H1 (cell line): ENCODE measurements around the gene CLEC2D. TPM values are rescaled to one million over a fixed set of nuclear protein-coding genes. Genes with fewer than 3 reads are reported as not detected.
A peak's percentile ranks its signal among the peaks of the same experiment; 100 is the strongest.

Experiments used
- CTCF ChIA-PET: fragments of 300-600 bp; sonication (Branson Sonifier 250); formaldehyde crosslinking; loops from one replicate; lab custom pipeline; 2021; ENCODE audit not compliant: partially characterized antibody; lab: Charles Lee
- POLR2A ChIA-PET: fragments of 300-600 bp; sonication (Branson Sonifier 250); formaldehyde crosslinking; loops from one replicate; lab custom pipeline; 2021; ENCODE audit warnings: inconsistent platforms; ENCODE audit not compliant: partially characterized antibody; lab: Charles Lee
- DNase-seq, 2 experiments: peaks; one replicate each; pipeline versions ENCODE4 v3.0.0 to v3.0.0-alpha.2; 2010 to 2022; ENCODE audit warnings: low spot score in 2 of 2, low read depth in 1 of 2, mixed read lengths in 1 of 2
- FAIRE-seq: peaks from 2 replicates; lab custom pipeline; 2011; peaks lifted over from hg19 to GRCh38; lab: Jason Lieb, UNC
- H2AFZ ChIP-seq: 2 replicates; pipeline ENCODE4 v1.8.1; 2012; ENCODE audit warnings: low read length, inconsistent platforms
- H2AK5ac ChIP-seq: 2 replicates; pipeline ENCODE4 v1.6.1; 2013; ENCODE audit warnings: low read depth, low read length
- H2BK120ac ChIP-seq: replicated peaks from 2 replicates; pipeline ENCODE3; 2013; ENCODE audit warnings: low read depth, low read length, inconsistent platforms
- H2BK12ac ChIP-seq: 2 replicates; pipeline ENCODE4 v1.6.1; 2013; ENCODE audit warnings: low read depth, low read length
- H2BK15ac ChIP-seq: 2 replicates; pipeline ENCODE4 v1.6.1; 2013; ENCODE audit warnings: low read length
- H2BK20ac ChIP-seq: 2 replicates; pipeline ENCODE4 v1.6.1; 2013; ENCODE audit warnings: low read length
- H2BK5ac ChIP-seq: 2 replicates; pipeline ENCODE4 v1.6.1; 2013; ENCODE audit warnings: low read depth, low read length
- H3K14ac ChIP-seq: 2 replicates; pipeline ENCODE4 v1.6.1; 2013; ENCODE audit warnings: inconsistent platforms; ENCODE audit not compliant: insufficient read length
- H3K18ac ChIP-seq: 2 replicates; pipeline ENCODE4 v1.6.1; 2013; ENCODE audit warnings: low read length; ENCODE audit errors: extremely low read depth
- H3K23ac ChIP-seq: 2 replicates; pipeline ENCODE4 v1.6.1; 2013; ENCODE audit warnings: inconsistent platforms; ENCODE audit not compliant: insufficient read length
- H3K23me2 ChIP-seq: 2 replicates; pipeline ENCODE4 v1.6.1; 2013; ENCODE audit warnings: low read depth, low read length
- H3K27ac ChIP-seq: 2 replicates; pipeline ENCODE4 v1.6.1; 2011; ENCODE audit warnings: low read depth, low read length, inconsistent platforms
- H3K27me3 ChIP-seq, 4 experiments: replicated peaks in 1 of 4; 1 replicate in 1 of 4; 2 replicates in 3 of 4; pipeline versions ENCODE4 v1.6.1 to v1.8.1; 2011 to 2013; ENCODE audit warnings: low read length in 3 of 4, mild to moderate bottlenecking in 3 of 4, inconsistent platforms in 2 of 4, mixed read lengths in 2 of 4, moderate library complexity in 1 of 4; ENCODE audit not compliant: control insufficient read depth in 3 of 4, insufficient read depth in 3 of 4; ENCODE audit errors: extremely low read depth in 1 of 4
- H3K36me3 ChIP-seq, 4 experiments: 2 replicates each; pipeline versions ENCODE4 v1.6.1 to v1.8.1; 2011 to 2013; ENCODE audit warnings: mild to moderate bottlenecking in 4 of 4, low read length in 3 of 4, moderate library complexity in 2 of 4, control low read depth in 1 of 4, inconsistent platforms in 1 of 4; ENCODE audit not compliant: insufficient read depth in 4 of 4, control insufficient read depth in 2 of 4
- H3K4ac ChIP-seq: replicated peaks from 2 replicates; pipeline ENCODE3; 2013; ENCODE audit warnings: low read length, low read depth, mixed read lengths, inconsistent platforms; ENCODE audit not compliant: insufficient read length
- H3K4me1 ChIP-seq, 4 experiments: replicated peaks in 1 of 4; 1 replicate in 1 of 4; 2 replicates in 3 of 4; pipeline versions ENCODE4 v1.6.1 to v1.8.1; 2011 to 2013; ENCODE audit warnings: low read length in 3 of 4, inconsistent platforms in 2 of 4, mixed read lengths in 1 of 4; ENCODE audit not compliant: insufficient read depth in 4 of 4, control insufficient read depth in 3 of 4
- H3K4me2 ChIP-seq, 2 experiments: 2 replicates each; pipeline versions ENCODE4 v1.6.1 to v1.8.1; 2011 to 2013; ENCODE audit warnings: low read depth in 2 of 2, low read length in 2 of 2, control low read depth in 1 of 2, inconsistent platforms in 1 of 2, mild to moderate bottlenecking in 1 of 2; ENCODE audit not compliant: insufficient read depth in 1 of 2
- H3K4me3 ChIP-seq, 4 experiments: fragments of 200-600, 300-600 bp in 1 of 4; sonication (generic), shearing (Covaris generic), sonication (Bioruptor Twin) in 1 of 4; 2 replicates each; pipeline versions ENCODE4 v1.5.1 to v1.8.1; 2011 to 2016; ENCODE audit warnings: low read length in 4 of 4, low read depth in 3 of 4, control low read depth in 2 of 4, inconsistent platforms in 2 of 4, mild to moderate bottlenecking in 2 of 4, mixed read lengths in 1 of 4, moderate library complexity in 1 of 4; ENCODE audit not compliant: insufficient read depth in 2 of 4; ENCODE audit errors: extremely low read depth in 1 of 4
- H3K56ac ChIP-seq: replicated peaks from 2 replicates; pipeline ENCODE3; 2013; ENCODE audit warnings: low read depth, mild to moderate bottlenecking, mixed read lengths, low read length, inconsistent platforms; ENCODE audit not compliant: insufficient read length
- H3K79me1 ChIP-seq: 2 replicates; pipeline ENCODE4 v1.6.1; 2013; ENCODE audit warnings: low read depth, low read length, control low read depth
- H3K79me2 ChIP-seq, 2 experiments: 2 replicates each; pipeline versions ENCODE4 v1.6.1 to v1.8.1; 2012 to 2013; ENCODE audit warnings: low read length in 2 of 2, mild to moderate bottlenecking in 2 of 2, inconsistent platforms in 1 of 2; ENCODE audit not compliant: insufficient read depth in 2 of 2, control insufficient read depth in 1 of 2
- H3K9ac ChIP-seq, 4 experiments: replicated peaks in 1 of 4; 1 replicate in 1 of 4; 2 replicates in 3 of 4; pipeline versions ENCODE4 v1.6.1 to v1.8.1; 2011 to 2013; ENCODE audit warnings: low read depth in 3 of 4, low read length in 3 of 4, control low read depth in 2 of 4, mild to moderate bottlenecking in 2 of 4, moderate library complexity in 2 of 4, inconsistent platforms in 1 of 4; ENCODE audit errors: extremely low read depth in 1 of 4
- H3K9me3 ChIP-seq, 2 experiments: 2 replicates each; pipeline versions ENCODE4 v1.6.1 to v1.8.1; 2012 to 2013; ENCODE audit warnings: mild to moderate bottlenecking in 2 of 2, moderate library complexity in 2 of 2, control low read depth in 1 of 2, inconsistent platforms in 1 of 2, low read depth in 1 of 2, low read length in 1 of 2, mixed read lengths in 1 of 2; ENCODE audit not compliant: insufficient read depth in 2 of 2
- H4K20me1 ChIP-seq, 2 experiments: replicated peaks in 1 of 2; 2 replicates each; pipeline versions ENCODE3 to v1.8.1; 2011 to 2013; ENCODE audit warnings: inconsistent platforms in 2 of 2, low read length in 2 of 2, mild to moderate bottlenecking in 1 of 2; ENCODE audit not compliant: insufficient read depth in 2 of 2, control insufficient read depth in 1 of 2
- H4K5ac ChIP-seq: 2 replicates; pipeline ENCODE4 v1.6.1; 2013; ENCODE audit warnings: low read length, low read depth, mixed read lengths, inconsistent platforms; ENCODE audit not compliant: insufficient read length
- H4K8ac ChIP-seq: 2 replicates; pipeline ENCODE4 v1.8.0; 2013; ENCODE audit warnings: mild to moderate bottlenecking, moderate library complexity, low read length, inconsistent platforms; ENCODE audit not compliant: insufficient read depth; ENCODE audit errors: extremely low read depth
- H4K91ac ChIP-seq: replicated peaks from 2 replicates; pipeline ENCODE3; 2013; ENCODE audit warnings: low read length, mixed read lengths, inconsistent platforms; ENCODE audit not compliant: insufficient read length
- ATF2 ChIP-seq: IDR thresholded peaks from 2 replicates; pipeline ENCODE4 v1.6.1; 2012; ENCODE audit warnings: low read length, inconsistent platforms
- BCL11A ChIP-seq, 2 experiments: IDR thresholded peaks; one replicate each; pipeline ENCODE4 v1.6.1; 2011; ENCODE audit warnings: low read depth in 2 of 2, low read length in 2 of 2, mild to moderate bottlenecking in 2 of 2
- CEBPB ChIP-seq: IDR thresholded peaks from 2 replicates; pipeline ENCODE4 v1.6.1; 2012; ENCODE audit warnings: low read depth, low read length
- EZH2 ChIP-seq: fragments of 200-600 bp; sonication (generic); IDR thresholded peaks from 2 replicates; pipeline ENCODE4 v1.7.1; 2012; ENCODE audit warnings: low read depth, mild to moderate bottlenecking, moderate library complexity, low read length, inconsistent platforms; ENCODE audit not compliant: severe bottlenecking
- MAFK ChIP-seq: IDR thresholded peaks from 2 replicates; pipeline ENCODE4 v1.6.1; 2012; ENCODE audit warnings: low read depth, mild to moderate bottlenecking, improper control_type of control experiment, low read length
- PHF8 ChIP-seq: fragments of 200-600 bp; sonication (generic); conservative IDR thresholded peaks from 2 replicates; pipeline ENCODE4 v1.7.1; 2012; ENCODE audit warnings: low read depth, mild to moderate bottlenecking, inconsistent platforms, low read length, moderate library complexity
- RFX5 ChIP-seq: IDR thresholded peaks from 2 replicates; pipeline ENCODE4 v1.6.1; 2011; ENCODE audit warnings: low read depth, low read length, improper control_type of control experiment, borderline replicate concordance
- SP1 ChIP-seq: IDR thresholded peaks from 2 replicates; pipeline ENCODE4 v1.6.1; 2011; ENCODE audit warnings: low read depth, low read length
- TBP ChIP-seq: IDR thresholded peaks from 2 replicates; pipeline ENCODE4 v1.6.1; 2011; ENCODE audit warnings: low read depth, low read length, improper control_type of control experiment
- WGBS, 2 experiments: shearing (Covaris generic) in 1 of 2; methylation state at CpG; one replicate each; pipeline versions ENCODE4 v1.1.6 to v1.1.7; 2013 to 2015; ENCODE audit warnings: low lambda C conversion rate in 2 of 2, mixed read lengths in 2 of 2, inconsistent platforms in 1 of 2, low coverage in 1 of 2, missing lambda C conversion rate in 1 of 2; ENCODE audit not compliant: insufficient replicate concordance in 2 of 2, insufficient coverage in 1 of 2, insufficient read length in 1 of 2; ENCODE audit errors: extremely low coverage in 1 of 2, missing lambda C conversion rate in 1 of 2; 5-methylcytosine and 5-hydroxymethylcytosine counted together
- long read RNA-seq, 2 experiments: library from RNA in 1 of 2; library from capped mRNA in 1 of 2; stranded (forward); transcript quantifications; one replicate each; pipeline ENCODE4 v2.0.0, GENCODE V29; 2021; ENCODE audit warnings: inconsistent platforms in 1 of 2
- polyA minus RNA-seq, 3 experiments: library from RNA; depleted of rRNA, polyadenylated mRNA; stranded (reverse); fragments of >200 nt; gene quantifications; 1 replicate in 2 of 3; 2 replicates in 1 of 3; pipeline ENCODE4 v1.2.3, GENCODE V29; 2011
- polyA plus RNA-seq, 7 experiments: library from polyadenylated mRNA; depleted of rRNA in 3 of 7; stranded (reverse) in 5 of 7; unstranded in 2 of 7; fragments of >200 nt in 5 of 7; fragments of 200-250 nt in 2 of 7; gene quantifications; 1 replicate in 5 of 7; 2 replicates in 1 of 7; 4 replicates in 1 of 7; pipeline versions ENCODE4 v1.2.1 to v1.2.3, GENCODE V29; 2011 to 2013; ENCODE audit warnings: missing spikeins in 2 of 7, mixed read lengths in 2 of 7
- total RNA-seq: library from RNA; stranded (reverse); fragmentation: NEBNext Ultra II Directional; extraction: Animal tissue kit (Norgen Biotek cat#: 25700); gene quantifications from 2 replicates; pipeline ENCODE4 v1.2.1, GENCODE V29; 2021

CLEC2D gene
- total RNA-seq (5.2 and 6.2 TPM in 2 replicates), polyA plus RNA-seq (2011; rRNA removed) (2.7 and 4.2 TPM in 2 replicates), polyA minus RNA-seq (2011; rRNA and poly(A)+ RNA removed) (4.7 and 6.4 TPM in 2 replicates)
- polyA plus RNA-seq (2011; cell fraction: cytosol; rRNA removed): 4.7 TPM
- polyA plus RNA-seq (2011; cell fraction: nucleus; rRNA removed): 8.9 TPM
- polyA plus RNA-seq (2012, experiment 1 of 2): 3.7 to 9.5 TPM (median 5.5 TPM) in 4 replicates
- polyA plus RNA-seq (2012, experiment 2 of 2): 0.52 TPM
- 4.1 TPM for polyA plus RNA-seq (2013, experiment 1 of 2)
- 3.0 TPM for polyA plus RNA-seq (2013, experiment 2 of 2)
- 3.2 TPM for polyA minus RNA-seq (2011; cell fraction: cytosol; rRNA and poly(A)+ RNA removed)
- polyA minus RNA-seq (2011; cell fraction: nucleus; rRNA and poly(A)+ RNA removed): 11.2 TPM
- long read RNA-seq, experiment 1, partial matches to known transcripts: 0 of 1 reads
- long read RNA-seq, experiment 1, other reads (novel, unspliced or antisense): 1 of 1 reads
- long read RNA-seq, experiment 2, partial matches to known transcripts: 0 of 1 reads
- long read RNA-seq, experiment 2, other reads (novel, unspliced or antisense): 1 of 1 reads

GRCh38 chr12:9669534-9669933 lies at the start of gene CLEC2D:
Gene CLEC2D, plus strand, starts transcription at chr12:9669713. Its CDS starts 22 bp downstream, at chr12:9669735.
- no peaks in the 10 kb centered on the region for H3K27me3 ChIP-seq
- H2BK120ac ChIP-seq: no peak within 1 kb of the TSS
- H2AK5ac ChIP-seq: no peak within 1 kb of the TSS
- H3K4me1 ChIP-seq: peaks cover 0 to 4% (median 0%) of the 10 kb centered on the region in 4 experiments; a peak in 2 of 7 replicates
- H3K9me3 ChIP-seq: no peaks in the 10 kb centered on the region
- no peaks in the 10 kb centered on the region for H4K20me1 ChIP-seq
- H3K9ac ChIP-seq: no peak within 1 kb of the TSS
- H3K27ac ChIP-seq: no peak within 1 kb of the TSS
- no peak within 1 kb of the TSS for H4K5ac ChIP-seq
- TF ChIP-seq PHF8: no peak
- no peak for TF ChIP-seq TBP
- no peak for TF ChIP-seq BCL11A (IDR thresholded peaks at IDR 0.05; ENCODE audit: low read depth in 2 of 2, low read length in 2 of 2)
- no peak for TF ChIP-seq MAFK
- no peak for TF ChIP-seq SP1
- TF ChIP-seq RFX5: no peak
- no peak for TF ChIP-seq ATF2
- no peak for TF ChIP-seq CEBPB
- TF ChIP-seq EZH2: no peak
- no peak within 1 kb of the TSS for H2BK5ac ChIP-seq
- no peak within 1 kb of the TSS for H3K14ac ChIP-seq
- H2AFZ ChIP-seq: no peak within 1 kb of the TSS
- POLR2A ChIA-PET: interaction anchor here (0.6 kb wide), 1 partner anchor 179 kb away, joined by 3 read pairs; no protein-coding TSS in a partner anchor
- H3K56ac ChIP-seq: no peak within 1 kb of the TSS
- H4K91ac ChIP-seq: no peak within 1 kb of the TSS
- H2BK12ac ChIP-seq: no peak within 1 kb of the TSS
- H3K79me1 ChIP-seq: no peaks in the 10 kb centered on the region
- no peak within 1 kb of the TSS for H2BK15ac ChIP-seq
- H3K23me2 ChIP-seq: no peaks in the 10 kb centered on the region
- DNase-seq (no peak), FAIRE-seq (peak; percentile 32)
- no peak within 1 kb of the TSS for H4K8ac ChIP-seq
- H2BK20ac ChIP-seq: no peak within 1 kb of the TSS
- no peak within 1 kb of the TSS for H3K4me2 ChIP-seq
- peaks cover 0 to 6% (median 3%) of the 10 kb centered on the region in 4 experiments; a peak in 3 of 8 replicates for H3K36me3 ChIP-seq
- H3K18ac ChIP-seq: no peak within 1 kb of the TSS
- 86% methylated on average over 4 of the region's 4 CpGs; no CpG with 5 or more reads in 1 of the 2 experiments for WGBS, 2 experiments
- H3K4me3 ChIP-seq: no peak within 1 kb of the TSS
- no peak within 1 kb of the TSS for H3K23ac ChIP-seq
- CTCF ChIA-PET: interaction anchor here (0.7 to 1.6 kb wide), 3 partner anchors 18 to 38 kb away, joined by 3 to 6 read pairs (median 4); no protein-coding TSS in a partner anchor
- no peaks in the 10 kb centered on the region for H3K79me2 ChIP-seq
- no peak within 1 kb of the TSS for H3K4ac ChIP-seq
